HL-60/S4 treated with phorbol 12-myristate 13-acetate at 8.2 ng/mL for 4 days and 3 days (cell line): Measurements from ENCODE around the gene APEX1.
"Not testable (repeated sequence)": the region's sequence is repeated elsewhere in the genome, so short reads cannot be mapped to it uniquely, and the experiment has no call there.

Source experiments
- in situ Hi-C: fragments of 300-500 bp; cut with MboI; formaldehyde crosslinking; loops from 2 replicates; pipeline ENCODE4 v1.15.0; 2022; ENCODE audit warnings: low sequenced_read_pairs

APEX1 gene

DNA sequence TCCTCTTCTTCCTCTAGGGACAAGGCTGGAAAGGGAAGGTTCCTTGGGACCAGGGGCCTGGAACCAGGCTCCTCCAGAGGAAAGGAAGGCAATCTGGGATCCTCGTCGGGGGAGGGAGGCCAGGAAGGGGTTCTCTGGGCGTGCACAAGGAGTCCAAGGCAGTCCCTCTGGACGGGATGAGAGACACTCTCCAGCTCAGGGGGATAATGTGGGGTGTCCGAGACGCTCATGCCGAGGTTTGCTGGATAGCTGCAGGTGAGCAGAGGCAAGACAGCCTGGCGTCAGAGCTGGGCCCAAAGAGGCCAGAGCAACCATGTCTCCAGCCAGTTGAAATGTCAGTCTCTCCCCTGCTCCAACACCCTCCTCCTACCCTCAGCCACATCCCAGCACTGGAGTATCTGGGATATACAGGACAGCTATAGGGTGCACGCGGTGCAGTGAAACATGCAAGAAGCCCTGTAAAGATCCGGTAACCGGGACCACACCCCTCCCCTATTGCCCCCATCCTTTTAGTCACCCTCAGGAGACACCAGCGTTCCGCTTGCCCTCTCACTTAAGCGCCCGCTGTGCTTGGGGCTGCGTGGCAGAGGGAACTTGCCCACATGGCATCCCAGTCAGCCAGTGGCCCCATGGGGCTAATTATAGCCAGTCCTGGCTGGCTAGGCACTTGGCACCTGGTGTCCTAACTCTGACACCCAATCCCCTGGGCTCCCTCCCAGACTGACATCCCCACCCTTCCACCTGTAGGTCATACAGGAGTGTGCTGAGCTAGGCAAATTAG is 19.3 kb upstream of the APEX1 start, which contains the start of gene KLHL33:
Gene KLHL33 (minus strand): TSS at position 585 of the 781 bp plus-strand sequence. CDS start 355 bp downstream, at position 230.
- in situ Hi-C loops: no loop called here

- in situ Hi-C loops: no loop called here
Observed at GRCh38 chr14:20436363-20436755, 18.7 kb upstream of the APEX1 start.

- in situ Hi-C loops: no loop called here
Observed at GRCh38 chr14:20438664-20439063, 16.4 kb upstream of the APEX1 start.

- in situ Hi-C loops: no loop called here
Observed at GRCh38 chr14:20440465-20440864, 14.6 kb upstream of the APEX1 start.

DNA sequence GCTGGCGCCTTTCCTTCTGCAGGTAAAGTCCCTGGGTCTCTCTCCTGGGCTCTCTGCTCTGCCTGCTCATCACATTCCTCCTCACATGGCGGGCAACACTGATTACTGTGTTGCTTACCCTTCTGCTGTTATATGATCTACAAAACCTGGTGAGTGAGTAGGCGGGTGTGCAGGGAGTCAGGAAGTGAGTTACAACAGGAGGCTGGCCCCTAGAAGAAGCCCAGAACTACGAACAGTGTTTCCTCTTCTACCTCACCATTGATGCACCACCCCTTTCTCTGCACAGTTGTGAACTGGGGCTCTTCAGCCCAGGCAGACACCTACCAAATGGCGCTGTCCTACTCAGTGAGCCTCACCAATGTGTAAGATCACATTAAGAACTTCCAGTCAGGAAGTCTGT is 14.1 kb upstream of the APEX1 start:
- in situ Hi-C loops: no loop called here

- in situ Hi-C loops: no loop called here
Observed at GRCh38 chr14:20441461-20441860, 13.6 kb upstream of the APEX1 start.

DNA sequence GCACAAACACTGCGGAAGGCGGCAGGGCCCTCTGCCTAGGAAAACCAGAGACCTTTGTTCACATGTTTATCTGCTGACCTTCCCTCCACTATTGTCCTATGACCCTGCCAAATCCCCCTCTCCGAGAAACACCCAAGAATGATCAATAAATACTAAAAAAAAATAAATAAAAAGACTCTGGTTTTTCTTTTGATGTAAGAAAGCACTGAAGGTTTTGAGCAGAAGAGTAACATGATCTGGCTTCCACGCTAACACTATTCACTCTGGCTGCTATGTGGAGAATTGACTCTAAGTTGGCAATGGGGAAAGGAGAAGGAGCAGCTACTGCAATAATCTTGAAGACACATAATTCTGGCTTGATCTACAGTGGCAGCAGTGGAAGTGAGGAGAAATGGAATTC is 11.4 kb upstream of the APEX1 start:
- in situ Hi-C loops: not testable (repeated sequence)

DNA sequence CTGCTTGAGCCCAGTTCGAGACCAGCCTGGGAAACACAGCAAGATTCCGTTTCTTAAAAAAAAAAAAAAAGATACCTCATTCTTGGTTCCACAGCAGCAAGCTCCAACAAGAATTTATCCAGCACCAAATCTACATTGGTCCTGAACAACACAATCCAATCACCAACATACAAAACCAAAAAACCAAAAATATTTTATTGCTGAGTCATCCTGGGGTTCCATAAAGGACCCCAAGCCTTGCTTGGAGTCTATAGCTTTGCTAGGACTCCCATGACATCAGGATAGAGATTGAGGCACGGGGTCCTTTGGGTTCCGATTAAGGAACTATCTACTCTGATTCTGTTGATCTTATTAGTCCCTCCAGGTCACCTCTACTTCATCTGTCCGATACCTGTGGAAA is 8.1 kb upstream of the APEX1 start:
- in situ Hi-C loops: no loop called here

DNA sequence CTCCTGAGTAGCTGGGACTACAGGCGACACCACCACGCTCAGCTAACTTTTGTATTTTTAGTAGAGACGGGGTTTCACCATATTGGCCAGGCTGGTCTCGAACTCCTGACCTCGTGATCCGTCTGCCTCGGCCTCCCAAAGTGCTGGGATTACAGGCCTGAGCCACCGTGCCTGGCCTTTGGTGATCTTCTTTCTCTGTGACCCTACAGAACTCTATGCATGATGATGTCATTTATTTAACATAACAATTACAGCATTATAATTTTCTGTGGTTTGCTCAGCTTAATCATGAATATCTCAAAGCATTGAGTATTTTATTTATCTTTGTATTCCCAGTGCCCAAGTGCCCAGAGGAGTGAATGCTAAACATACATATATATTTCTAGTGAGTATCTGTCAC is 2.2 kb upstream of the APEX1 start:
- in situ Hi-C loops: not testable (repeated sequence)

DNA sequence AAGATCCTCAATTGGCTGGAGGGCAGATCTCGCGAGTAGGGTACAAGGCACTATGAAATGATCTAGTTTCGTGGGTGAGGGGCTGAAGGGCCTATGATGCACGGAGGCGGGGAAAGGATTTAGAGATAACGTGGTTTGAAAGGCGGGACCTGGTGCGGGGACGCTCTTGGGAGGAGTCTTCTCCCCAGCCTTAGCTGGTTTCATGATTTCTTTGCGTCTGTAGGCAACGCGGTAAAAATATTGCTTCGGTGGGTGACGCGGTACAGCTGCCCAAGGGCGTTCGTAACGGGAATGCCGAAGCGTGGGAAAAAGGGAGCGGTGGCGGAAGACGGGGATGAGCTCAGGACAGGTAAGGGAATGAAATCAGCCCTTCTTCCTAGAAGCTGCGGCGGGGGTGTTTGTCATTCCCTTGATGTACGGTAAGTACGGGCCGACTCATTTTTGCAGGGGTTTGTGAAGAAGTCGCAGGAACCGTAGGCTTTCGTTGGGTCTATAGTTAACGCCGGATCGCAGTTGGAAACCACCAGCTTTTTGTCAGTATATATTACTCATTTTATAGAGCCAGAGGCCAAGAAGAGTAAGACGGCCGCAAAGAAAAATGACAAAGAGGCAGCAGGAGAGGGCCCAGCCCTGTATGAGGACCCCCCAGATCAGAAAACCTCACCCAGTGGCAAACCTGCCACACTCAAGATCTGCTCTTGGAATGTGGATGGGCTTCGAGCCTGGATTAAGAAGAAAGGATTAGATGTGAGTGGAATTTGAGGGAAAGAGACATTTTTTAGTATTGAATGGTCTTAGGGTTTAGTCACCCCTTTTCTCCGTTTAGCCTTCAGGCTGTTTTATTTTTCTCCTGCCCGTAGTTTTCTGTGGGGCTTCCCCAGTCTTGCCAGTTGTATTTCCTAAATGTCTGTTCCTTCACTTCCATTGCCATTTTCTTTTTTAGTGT is 602 bp downstream of the APEX1 start:
- in situ Hi-C loops: no loop called here

DNA sequence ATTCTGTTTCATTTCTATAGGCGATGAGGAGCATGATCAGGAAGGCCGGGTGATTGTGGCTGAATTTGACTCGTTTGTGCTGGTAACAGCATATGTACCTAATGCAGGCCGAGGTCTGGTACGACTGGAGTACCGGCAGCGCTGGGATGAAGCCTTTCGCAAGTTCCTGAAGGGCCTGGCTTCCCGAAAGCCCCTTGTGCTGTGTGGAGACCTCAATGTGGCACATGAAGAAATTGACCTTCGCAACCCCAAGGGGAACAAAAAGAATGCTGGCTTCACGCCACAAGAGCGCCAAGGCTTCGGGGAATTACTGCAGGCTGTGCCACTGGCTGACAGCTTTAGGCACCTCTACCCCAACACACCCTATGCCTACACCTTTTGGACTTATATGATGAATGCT is 1.9 kb downstream of the APEX1 start:
- in situ Hi-C loops: no loop called here

DNA sequence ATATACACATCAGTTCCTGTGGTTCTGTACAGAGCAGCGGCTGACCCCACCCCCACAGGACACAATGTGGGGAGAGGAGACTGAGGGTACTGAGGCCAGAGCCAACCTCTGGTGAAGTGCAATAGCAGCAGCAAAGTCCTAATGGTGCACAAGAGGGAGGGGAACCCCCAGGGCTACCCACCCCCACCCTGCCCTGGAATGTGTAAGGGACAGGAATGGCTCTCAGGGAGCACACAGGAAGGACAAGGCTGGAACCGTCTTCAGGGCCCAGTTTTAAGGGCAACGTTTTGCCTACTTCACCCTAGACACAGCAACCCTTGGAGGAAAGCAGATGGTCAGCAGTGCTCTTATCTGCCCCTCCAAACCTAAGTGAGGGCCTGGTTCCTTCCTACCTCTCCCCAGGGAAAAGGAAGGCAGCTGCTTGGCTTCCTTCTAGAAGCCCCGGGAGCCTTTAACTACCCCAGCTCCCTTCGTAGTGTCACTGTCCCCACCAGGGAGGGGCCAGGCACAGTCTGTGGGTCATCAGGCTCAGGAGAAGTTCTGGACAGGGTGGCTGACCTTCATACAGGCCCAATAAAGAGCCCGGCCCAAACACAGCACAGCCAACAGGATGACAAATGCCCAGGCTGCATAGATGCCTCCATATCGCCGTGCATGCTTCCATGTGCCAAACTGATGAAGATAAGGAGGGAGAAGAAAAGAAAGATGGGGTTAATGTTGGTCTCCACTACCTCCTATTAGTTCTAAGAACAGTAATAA is 3.2 kb downstream of the APEX1 start:
- in situ Hi-C loops: no loop called here

GRCh38 chr14:20460458-20461224 is 5.6 kb downstream of the APEX1 start:
- in situ Hi-C loops: no loop called here

- in situ Hi-C loops: no loop called here
Observed at GRCh38 chr14:20461225-20462141, 6.5 kb downstream of the APEX1 start, which contains the start of gene PIP4P1. TSS of gene PIP4P1 (minus strand) at chr14:20461434. CDS start at chr14:20461325, 109 bp downstream.

DNA sequence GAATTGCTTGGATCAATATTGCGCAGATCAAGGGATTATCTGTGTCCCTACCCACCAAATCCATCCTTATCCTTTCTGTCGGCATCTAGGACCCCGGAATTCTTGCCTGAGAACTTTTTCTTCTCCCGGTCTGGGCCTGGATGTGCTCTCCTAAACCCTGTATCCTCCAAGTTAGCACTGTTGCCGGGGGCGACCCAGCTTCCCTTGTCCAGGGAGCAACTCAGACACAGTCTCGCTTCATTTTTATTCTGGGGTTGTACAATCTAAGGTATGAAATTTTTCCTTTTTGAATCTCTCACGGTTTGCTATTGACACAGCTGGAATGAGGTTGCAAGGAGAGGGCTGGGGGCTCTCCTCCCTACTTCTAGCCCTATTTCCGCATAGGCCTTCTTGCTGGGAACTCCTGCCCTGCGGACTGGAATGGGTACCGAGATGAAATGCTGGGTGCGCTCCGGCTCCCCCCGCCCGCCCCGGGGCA is 13.8 kb downstream of the APEX1 start:
- in situ Hi-C loops: no loop called here

- in situ Hi-C loops: no loop called here
Observed at GRCh38 chr14:20469242-20469889, 14.3 kb downstream of the APEX1 start, which contains the start of gene PNP. TSS of gene PNP (plus strand) at chr14:20469406. CDS start at chr14:20469525, 119 bp downstream.

DNA sequence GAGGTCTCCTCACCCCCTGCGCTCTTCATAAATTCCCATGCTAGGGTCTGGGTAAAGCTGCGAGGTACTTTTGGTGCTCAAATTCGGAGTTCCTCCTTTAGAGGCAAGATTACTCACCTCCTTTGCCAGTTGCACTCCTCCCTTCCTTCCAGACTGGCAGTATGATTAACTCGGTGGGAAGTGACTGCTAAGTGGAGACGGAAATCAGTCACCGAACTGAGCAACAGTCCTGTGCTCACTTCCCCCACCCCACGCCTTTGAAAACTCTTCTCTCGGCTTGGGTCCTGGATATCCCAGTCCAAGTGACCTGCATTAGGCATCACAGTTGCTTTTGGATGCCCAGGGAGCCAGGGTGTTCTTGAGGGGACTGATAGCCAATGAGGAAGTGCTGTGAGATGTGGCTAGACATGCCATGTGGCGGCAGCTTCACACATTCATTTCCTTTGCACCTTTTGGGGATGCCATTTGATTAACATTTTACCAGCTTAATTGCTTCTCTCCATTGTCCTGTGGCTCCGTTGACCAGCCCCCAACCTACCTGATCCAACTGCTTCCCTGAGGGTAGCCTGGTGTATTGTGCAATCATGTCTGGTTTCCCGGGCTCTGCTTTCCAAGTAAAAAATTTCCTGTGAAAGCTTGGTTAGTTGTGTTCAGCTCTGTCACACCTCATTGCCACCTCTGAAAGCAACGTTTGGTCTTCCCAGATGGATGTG is 15.0 kb downstream of the APEX1 start:
- in situ Hi-C loops: no loop called here

DNA sequence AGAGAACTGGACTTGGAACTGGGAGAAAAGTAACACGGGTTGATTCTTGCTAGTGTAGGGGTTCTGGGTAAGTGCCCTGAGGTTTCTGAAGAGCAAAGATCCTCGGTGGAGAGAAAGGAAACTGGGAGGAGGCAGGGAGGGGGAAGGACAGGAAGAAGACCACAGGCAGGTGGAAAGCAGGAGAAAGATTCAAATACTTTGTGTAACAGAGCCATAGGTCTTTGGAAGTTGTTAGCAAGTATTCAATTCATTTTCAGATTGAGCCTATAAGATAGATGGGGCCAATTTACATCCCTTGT is 15.5 kb downstream of the APEX1 start:
- in situ Hi-C loops: no loop called here
